NCI-H187 treated with DMSO at 0.1 percent for 48 hours (cell line): ENCODE measurements around the gene ZCCHC7.
"Not testable (repeated sequence)": the region's sequence is repeated elsewhere in the genome, so short reads cannot be mapped to it uniquely, and the experiment has no call there.

Source experiments
- DNase-seq: peaks from one replicate; lab custom pipeline; 2025; lab: John Stamatoyannopoulos, UW

The ZCCHC7 gene

DNA sequence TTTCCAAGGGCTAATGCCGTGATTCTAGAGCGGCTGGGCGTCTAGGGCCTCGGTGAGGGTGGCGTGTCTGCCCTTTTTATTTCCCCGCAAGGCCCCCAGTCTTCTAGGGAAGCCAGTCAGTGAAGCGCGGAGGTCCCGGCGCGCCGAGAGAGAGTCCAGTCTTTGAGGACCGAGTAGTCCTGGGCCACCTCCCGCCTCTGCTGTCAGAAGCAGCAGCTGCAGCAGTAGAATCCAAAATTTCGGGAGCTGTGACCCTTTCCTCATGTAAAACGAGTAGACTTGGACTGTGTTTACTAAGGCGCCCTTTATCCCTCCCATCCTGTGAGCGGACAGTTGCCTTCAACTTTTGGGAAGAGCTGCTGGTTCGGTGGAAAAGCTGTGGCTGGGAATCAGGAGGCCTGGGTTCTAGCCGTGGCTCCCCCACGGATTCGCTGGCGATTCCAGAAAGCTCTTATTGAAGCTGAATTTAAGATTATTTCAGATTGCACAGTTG, 515 bp downstream of the ZCCHC7 start:
- DNase-seq, result not testable (repeated sequence)

DNA sequence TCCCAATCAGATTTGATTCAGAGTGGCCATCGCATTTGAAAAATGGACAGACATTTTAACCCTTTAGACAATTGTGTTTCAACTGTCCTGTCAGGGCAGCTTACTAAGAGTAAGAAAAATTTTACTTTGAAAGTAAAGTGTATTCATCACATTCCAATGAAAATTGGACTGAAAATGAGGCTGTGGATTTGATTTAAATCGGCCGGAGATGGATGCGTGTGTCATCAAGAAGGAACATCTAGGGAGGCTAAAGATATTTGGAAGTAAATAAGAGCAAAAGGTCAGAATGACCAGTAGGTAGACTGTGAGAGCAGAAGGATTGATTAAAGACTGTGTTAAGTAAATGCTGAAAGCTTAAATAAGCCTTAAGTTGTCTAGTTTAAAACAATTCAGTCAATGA, 1.5 kb downstream of the ZCCHC7 start:
- DNase-seq, result no peak

DNA sequence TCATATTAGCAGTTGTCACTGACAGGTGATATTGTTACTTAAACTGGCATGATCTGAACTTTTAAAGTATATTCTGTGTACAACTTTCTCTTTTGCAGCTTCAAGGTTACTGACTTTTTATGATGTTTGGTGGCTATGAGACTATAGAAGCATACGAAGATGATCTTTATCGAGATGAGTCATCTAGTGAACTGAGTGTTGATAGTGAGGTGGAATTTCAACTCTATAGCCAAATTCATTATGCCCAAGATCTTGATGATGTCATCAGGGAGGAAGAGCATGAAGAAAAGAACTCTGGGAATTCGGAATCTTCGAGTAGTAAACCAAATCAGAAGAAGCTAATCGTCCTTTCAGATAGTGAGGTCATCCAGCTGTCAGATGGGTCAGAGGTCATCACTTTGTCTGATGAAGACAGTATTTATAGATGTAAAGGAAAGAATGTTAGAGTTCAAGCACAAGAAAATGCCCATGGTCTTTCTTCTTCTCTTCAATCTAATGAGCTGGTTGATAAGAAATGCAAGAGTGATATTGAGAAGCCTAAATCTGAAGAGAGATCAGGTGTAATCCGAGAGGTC, 5.9 kb downstream of the ZCCHC7 start:
- no peak for DNase-seq

DNA sequence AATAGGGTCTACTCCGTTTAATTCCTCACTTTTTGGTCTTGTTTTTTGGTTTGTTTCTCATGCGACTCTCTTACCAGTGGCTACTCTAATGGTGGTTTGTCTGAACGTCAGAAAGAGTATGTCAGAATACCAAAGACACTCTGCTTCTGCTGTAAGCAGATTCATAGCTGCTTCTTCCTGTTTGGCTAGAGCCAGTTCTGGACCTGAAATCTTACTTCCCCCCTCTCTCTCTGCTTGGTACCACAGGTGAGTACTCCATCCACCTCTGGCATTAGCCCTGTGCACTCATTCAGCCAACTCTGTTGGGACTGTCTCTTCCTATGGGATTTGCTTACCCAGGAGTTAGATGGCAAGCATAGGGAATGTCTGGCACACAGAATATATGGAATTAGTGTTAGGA, 6.6 kb downstream of the ZCCHC7 start:
- no peak for DNase-seq

DNA sequence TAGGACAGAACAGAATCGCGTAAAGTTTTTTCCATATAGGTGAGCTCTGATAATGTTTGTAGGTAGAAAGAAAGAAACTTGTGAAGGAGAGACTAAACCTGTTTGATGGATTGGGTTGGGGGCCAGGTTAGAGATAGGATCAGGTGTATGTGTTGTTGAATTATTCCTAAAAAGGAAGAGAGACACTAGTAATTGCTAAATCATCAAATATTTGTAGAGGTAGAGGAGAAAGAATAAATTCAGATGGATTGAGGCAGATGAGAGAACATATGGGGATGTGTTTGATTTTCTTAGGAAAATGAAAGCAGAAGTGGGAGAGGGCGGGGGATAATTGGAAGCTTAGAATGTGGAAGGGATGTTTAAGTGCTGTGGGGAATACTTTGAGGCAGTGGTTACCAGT, 7.7 kb downstream of the ZCCHC7 start:
- DNase-seq, result no peak

DNA sequence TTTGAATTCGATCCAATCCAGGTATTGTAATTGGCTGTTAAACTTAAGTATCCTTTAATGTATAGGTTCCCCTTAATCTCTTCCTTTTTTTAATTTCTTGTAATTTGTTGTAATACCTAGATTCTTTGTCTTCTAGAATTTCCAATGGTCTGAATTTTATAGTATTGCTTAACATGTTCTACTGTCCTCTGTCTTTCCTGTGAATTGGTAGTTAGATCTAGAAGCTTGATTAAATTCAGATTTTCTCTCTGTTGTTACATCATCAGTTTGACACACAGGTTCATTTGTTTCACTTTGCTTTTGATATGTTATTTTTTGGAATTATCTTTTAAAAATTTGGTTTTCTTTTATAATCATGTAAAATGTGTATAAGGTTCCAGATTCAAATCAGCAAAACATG, 13.8 kb downstream of the ZCCHC7 start:
- no peak for DNase-seq

DNA sequence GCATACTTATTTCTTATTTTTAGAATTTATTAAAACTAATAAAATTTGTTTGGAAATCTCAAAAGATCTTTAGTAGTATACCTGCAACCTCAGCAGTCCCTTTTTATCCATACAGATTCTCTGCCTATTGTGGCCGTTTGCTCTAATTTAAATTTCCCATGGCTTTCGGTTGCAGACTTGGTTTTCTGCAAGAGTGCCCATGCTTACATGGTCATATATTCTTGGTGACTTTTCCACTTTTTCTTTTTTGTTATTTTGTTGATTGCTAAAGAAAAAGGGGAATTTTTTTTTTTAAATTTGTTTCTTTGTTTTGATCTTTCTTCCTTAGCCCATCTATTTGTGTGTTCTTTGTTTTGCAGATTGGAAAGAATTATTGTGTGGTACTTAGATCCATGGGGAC, 20.6 kb downstream of the ZCCHC7 start:
- no peak for DNase-seq

DNA sequence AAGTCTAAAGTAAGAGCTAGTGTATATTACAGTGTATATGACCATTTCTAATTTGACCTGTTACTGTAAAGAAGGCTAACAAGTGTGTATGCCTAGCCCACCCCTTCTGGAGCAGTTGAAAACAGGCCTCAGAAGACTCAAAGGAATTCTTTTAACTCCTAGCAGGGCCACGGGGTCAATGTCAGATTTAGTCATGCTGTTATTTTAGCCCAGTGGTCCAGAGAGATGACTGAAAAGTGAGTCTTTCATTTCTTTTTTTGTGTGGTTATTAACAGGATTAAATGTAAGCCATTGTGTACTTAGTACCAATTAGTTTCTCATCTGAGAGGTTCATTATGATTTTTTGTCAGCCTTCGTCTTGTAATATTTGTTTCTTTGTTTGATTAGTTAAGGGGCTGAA, 24.4 kb downstream of the ZCCHC7 start:
- no peak for DNase-seq

DNA sequence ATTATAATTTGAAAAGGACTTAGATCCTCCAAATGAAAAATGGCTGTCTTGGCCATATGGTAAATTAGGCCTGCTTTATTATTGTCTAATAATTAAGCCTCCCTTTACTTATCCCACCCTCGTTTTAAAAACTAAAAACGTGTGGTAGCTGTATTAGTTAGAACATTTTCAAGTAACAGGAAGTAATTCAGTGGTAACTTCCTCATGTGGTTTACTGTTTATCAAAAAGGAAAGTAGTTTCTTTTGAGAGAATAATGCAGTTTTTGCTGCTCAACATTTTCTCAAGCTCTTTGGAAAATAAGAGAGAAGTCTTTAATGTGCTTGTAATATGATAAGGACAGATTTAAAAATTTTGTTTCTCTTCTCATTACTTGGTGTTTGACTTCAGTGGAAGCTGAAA, 26.0 kb downstream of the ZCCHC7 start:
- no peak for DNase-seq

DNA sequence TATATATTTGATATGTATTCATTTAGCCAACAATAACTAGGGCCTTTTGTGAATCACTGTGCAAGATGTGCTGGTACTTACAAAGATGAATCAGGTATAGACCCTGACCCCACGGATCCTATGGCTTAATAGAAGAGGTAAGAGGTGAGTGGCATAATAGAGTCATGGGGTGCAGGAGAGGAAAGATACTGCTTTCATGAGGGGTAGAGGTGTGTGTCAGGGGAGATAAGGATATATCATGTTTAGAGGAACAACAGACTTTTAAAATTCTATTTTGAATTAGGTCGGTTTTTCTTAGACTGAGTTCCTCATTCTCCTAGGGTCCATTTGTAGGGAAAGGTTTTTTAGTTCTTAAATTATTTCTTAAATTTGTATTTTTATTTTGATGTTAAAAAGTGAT, 27.8 kb downstream of the ZCCHC7 start:
- no peak for DNase-seq

DNA sequence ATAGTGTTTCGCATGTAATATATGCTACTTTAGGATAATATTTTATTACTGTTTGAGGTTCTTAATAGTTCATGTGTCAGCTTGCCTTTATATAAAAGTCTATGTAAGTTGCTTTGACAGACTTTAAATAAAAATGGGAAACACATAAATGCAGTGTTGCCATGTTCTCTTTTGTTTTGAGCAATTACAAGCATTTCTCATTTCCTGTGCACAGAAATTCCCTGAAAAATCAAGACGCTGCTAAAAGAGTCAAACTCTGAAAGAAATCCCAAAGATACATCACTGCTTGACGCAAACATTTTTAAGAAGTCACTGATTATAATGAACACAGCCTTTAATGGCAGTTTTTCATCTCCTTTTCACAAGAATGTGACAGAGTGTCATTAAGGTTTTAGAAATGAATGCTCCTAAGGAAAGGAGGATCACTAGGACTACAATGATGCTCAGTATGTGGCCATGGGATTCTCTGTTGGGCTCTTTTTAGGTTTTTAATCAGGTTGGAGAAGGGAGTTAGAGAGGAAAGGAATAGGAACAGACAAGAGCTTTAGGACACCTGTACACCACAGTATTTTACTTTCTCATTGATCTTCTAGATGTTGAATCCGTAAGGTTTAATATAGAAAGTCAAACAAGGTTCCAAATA, 29.4 kb downstream of the ZCCHC7 start:
- no peak for DNase-seq

DNA sequence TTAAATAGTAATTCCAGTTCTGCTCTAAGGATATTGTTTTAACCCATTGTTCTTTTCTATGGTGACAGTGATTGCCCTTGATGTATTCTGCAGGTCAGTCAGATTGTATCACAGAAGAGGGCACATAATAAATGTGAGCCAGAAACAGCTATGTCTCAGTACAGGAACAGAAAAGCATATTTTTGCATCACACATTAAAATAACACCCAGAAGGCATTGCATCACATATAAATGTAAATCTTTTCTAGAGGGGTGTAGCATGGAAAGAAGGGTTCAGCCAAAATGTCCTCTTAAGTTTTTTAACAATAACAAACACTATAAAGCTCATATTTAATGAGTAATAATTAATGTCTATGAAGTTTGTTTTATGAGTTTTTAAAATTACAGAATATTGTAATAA, 30.0 kb downstream of the ZCCHC7 start:
- DNase-seq, result no peak

DNA sequence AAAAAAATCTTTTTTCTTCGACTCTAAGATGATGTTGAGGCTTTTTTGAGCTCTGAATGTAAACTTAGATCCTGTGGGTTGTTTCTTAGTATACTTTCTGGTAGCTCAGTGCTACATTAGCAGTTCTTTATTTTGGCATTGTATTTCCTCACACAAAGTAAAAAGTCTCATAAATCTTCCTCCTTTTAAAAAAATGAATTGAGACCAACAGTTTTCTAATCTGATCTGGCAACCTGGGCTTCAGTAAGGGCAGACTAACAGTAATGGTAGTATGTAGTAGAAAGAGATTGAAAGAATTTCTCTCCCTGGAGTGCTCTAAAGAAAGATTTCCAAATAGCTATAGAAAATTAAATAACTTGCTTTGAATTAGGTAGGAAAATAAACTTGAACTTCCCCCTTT, 31.4 kb downstream of the ZCCHC7 start:
- DNase-seq, result no peak

DNA sequence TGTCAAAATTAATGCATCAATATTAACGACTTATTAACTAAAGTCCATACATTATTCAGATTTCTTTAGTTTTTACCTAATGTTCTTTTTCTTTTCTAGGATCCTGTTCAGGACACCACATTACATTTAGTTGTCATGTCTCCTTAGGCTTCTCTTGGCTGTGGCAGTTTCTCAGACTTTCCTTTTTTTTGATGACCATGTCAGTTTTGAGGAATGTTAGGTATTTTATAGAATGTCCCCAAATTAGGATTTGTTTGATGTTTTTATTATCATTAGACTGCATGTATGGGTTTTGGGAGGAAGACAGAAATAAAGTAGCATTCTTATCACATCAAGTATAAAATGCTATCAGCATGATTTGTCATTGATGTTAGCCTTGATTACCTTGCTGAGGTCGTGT, 32.0 kb downstream of the ZCCHC7 start:
- no peak for DNase-seq

DNA sequence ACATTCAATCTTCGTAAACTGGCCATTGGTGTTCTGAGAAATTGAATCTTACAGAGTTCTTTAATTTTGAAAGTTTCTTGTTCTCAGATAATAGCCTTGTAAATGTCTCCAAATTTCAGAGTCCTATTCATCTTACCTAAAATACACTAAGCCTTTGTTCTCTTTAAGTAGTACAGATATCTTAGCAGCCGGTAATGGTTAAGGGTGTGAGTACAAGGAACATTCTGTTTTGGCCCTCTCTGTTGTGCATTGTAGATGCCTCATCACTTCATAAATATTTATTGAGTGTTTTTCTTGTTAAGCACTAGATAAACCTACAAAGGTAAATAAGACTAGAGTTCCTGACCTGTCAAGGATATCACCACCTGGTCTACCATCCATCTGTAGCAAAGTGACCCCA, 35.2 kb downstream of the ZCCHC7 start:
- no peak for DNase-seq

DNA sequence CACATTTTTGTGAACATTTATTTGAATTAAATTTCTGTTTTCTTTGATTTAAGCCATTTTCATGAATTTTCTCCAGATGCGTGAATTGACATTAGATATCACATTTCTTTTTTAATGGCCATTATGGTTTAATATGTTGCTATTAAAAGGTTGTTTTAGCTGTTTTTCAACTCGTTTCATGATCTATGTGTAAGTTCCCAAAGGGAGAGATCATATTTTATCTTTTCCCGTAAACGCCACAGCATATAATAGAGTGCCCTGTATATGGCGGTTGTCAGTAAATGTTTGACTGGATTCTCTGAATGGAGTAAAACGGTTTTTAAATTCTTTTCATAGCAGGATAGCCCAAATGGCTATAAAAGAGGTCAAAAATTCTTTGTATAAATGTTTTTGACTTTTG, 35.8 kb downstream of the ZCCHC7 start:
- no peak for DNase-seq

DNA sequence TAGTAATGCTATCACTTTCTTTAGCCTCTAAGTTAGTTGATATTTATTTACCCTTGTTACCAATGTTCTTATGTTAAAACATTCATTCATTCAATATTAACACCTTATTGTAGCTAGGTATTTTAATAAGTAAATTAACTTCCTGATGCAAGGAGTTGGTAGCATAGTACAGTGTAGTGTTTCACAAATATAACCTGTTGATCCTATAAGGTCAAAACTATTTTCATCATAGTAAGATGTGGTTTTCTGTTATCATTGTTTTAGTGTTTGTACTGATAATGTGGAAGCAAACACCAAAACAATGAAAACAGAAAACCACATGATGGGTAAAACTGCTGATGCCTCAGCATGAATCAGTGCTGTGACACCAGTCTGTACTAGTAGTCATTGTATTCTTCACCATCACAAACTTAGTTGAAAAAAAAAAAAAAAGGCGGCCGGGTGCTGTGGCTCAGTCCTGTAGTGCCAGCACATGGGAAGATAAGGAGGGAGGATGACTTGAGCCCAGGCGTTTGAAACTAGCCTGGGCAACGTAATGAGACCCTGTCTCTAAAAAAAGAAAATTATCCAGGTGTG, 36.5 kb downstream of the ZCCHC7 start:
- DNase-seq, result no peak

DNA sequence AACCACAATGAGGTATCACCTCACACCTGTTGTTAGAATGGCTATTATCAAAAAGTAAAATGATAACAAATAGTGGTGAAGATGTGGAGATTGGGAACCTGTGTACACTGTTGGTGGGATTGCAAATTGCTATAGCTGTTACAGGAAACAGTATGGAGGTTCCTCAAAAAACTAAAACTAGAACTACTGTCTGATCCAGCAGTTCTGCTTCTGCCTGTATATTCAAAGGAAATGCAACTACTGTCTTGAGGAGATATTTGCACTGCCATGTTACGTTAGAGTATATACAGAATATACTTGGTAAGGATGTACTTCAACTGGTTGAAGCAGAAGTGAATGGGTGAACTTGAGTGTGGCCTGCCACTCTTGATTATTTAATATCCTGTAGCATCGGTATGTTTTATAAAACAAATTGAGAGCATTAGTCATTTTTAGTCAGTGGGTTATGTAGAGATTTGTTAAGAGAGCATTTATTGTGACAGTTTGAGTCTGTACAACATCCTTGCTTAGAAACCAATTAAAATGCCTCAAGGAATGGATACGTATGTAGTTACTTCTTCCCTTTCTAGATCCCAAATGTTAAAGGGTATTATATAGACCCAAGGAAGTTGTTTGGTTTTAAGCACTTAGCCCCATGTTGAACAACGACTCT, 37.5 kb downstream of the ZCCHC7 start:
- no peak for DNase-seq

DNA sequence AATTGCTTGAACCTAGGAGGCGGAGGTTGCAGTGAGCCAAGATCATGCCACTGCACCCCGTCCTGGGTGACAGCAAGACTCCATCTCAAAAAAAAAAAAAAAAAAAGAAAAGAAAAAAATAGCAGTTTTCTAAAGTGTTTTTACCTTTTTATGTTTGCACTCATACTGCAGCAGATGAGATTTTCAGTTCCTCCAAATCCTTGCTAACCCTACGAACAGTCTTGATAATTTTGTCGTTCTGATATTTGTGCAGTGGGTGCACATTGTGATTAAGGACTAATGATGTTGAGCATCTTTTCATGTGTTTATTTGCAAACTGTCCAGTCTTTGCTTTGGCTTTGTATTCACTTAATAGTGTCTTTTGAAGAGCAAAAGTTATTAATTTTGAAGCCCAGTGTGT, 42.9 kb downstream of the ZCCHC7 start:
- no peak for DNase-seq

DNA sequence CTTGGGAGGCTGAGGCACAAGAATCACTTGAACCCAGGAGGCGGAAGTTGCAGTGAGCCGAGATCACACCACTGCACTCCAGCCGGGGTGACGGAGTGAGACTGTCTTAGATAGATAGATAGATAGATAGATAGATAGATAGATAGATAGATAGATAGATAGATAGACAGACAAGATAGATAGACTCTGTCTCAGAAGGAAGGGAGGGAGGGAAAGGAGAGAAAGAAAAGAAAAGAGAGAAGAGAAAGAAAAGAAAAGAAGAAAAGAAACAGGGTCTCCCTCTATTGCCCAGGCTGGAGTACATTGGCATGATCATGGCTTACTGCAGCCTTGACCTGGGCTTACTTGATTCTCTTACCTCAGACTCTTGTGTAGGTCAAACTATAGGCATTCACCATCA, 44.0 kb downstream of the ZCCHC7 start:
- not testable (repeated sequence) for DNase-seq

DNA sequence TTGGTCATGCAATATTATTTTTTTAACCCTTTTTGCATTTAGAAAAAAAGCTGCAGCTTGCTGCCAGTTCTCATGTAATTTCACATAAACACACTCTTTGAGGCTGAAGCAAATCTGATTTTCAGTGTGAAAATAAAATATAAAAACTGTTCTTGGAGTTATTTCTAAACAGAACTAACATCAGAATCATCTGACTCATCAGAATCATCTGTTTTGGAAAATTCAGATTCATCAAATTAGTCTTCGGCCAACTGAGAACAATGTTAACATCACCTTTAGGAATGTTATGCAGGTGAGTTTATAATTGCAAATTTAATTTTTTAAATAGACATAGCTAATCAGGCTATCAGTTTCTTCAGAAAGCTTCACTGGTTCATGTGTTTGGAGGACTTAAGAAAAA, 45.3 kb downstream of the ZCCHC7 start:
- DNase-seq, result no peak

DNA sequence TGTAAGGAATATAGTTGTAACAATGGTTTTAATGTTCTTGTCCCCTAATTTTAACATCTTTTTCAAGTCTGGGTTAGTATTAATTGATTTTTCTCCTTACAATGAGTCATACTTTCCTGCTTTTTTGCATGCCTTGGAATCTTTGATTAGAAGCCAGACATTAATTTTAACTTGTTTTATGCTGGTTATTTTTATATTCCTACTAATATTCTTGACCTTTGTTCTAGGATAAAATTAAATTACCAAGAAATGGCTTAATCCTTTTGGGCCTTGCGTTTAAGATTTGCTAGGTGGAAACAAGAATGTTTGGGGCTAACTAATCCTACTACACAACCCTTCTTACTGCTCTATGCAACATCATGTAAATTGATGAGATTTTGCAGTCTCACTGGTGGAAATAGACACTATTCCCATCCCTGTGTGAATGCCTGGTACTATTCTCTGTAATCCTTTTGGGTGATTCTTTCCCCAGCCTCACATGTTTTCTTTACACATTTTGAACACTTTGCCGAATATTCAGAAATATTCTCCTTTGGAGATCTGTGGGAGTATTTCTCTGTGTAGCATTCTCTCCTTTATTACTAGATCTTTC, 47.2 kb downstream of the ZCCHC7 start:
- DNase-seq, result no peak

DNA sequence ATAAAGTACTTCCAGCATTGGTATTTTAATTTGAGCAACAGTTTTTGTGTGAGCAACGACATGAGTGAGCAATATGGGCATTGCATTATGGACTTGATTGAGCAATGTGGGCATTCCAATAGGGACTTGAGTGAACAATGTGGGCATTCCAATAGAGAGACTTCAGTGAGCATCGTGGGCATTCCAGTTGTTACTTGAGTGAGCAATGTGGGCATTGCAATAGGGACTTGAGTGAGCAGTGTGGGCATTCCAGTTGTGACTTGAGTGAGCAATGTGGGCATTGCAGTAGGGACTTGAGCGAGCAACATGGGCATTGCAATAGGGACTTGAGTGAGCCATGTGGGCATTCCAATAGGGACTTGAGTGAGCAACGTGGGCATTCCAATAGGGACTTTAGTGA, 52.2 kb downstream of the ZCCHC7 start:
- no peak for DNase-seq
